GM19397 (cell line): ENCODE measurements around the gene NAALADL1.
"Not testable (repeated sequence)": the region's sequence is repeated elsewhere in the genome, so short reads cannot be mapped to it uniquely, and the experiment has no call there.

ENCODE experiments used
- ATAC-seq: cut with Tn5 transposase; IDR thresholded peaks from one replicate; pipeline ENCODE4 v1.9.1; 2021; ENCODE audit warnings: mild to moderate bottlenecking, moderate library complexity; ENCODE audit not compliant: unreplicated experiment

The NAALADL1 gene

DNA sequence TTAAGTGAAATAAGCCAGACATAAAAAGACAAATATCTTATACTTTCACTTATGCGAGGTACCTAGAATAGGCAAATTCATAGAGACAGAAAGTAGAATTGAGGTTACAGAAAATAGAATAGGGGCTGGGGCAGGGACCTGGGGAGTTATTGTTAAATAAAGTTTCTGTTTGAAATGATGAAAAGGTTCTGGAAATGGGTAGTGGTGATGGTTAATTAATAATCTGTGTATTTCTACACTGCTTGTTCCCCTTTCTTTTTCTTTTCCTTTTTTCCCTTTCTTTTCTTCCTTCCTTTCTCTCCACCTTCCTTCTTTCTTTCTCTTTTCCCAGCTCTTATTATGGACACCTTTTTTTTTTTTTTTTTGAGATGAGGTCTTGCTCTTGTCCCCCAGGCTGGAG, 2.8 kb downstream of the NAALADL1 start:
- no peak for ATAC-seq

DNA sequence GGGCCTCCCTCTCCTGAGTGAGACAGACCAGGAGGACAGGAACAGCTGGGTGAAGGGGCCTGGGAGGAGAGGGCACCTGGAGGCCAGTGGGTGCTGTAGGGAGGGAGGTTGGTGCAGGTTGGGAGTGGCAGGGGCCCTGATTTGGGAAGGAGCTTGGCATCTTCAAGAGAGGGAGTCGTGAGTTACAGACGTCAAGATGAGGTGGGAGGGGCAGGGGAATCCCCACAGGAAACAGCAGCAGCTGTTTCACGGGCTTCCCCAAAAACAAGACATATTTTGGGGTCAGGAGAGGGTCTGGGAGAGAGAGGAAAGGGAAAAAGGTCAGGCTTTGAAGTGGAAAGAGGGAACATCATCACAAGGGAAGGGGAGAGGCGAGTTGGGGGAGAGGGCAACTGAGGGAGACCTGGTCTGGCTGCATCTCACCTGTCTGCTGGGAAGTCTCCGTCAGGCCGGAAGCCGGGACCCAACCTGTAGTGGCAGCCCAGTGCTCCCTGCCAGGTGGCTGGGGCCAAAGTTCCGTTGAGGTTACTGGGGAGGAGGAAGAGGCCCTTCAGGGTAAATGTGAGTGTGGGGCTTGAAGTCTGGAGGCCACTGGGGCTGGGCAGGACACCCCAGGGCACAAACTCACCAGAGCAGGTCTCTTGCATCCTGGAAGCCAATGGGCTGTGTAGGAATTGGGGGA, 4.4 kb downstream of the NAALADL1 start:
- ATAC-seq: no peak

DNA sequence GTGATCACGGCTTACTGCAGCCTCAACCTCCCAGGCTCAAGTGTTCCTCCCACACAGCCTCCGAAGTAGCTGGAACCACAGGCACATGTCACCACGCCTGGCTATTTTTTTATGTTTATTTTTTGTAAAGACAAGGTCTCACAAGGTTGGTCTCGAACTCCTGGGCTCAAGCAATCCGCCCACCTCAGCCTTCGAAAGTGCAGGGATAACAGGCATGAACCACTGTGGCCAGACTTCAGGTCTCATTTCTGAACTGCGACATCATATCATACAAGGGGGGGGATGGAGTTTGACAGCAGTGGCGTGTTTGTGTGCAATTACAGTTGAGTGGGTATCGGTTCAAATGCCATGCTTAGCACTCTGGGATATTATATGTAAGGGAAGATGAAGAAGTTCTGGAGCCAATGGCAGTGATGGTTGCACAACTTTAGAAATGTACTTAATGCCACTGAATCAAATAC, 6.9 kb downstream of the NAALADL1 start:
- ATAC-seq: no peak

DNA sequence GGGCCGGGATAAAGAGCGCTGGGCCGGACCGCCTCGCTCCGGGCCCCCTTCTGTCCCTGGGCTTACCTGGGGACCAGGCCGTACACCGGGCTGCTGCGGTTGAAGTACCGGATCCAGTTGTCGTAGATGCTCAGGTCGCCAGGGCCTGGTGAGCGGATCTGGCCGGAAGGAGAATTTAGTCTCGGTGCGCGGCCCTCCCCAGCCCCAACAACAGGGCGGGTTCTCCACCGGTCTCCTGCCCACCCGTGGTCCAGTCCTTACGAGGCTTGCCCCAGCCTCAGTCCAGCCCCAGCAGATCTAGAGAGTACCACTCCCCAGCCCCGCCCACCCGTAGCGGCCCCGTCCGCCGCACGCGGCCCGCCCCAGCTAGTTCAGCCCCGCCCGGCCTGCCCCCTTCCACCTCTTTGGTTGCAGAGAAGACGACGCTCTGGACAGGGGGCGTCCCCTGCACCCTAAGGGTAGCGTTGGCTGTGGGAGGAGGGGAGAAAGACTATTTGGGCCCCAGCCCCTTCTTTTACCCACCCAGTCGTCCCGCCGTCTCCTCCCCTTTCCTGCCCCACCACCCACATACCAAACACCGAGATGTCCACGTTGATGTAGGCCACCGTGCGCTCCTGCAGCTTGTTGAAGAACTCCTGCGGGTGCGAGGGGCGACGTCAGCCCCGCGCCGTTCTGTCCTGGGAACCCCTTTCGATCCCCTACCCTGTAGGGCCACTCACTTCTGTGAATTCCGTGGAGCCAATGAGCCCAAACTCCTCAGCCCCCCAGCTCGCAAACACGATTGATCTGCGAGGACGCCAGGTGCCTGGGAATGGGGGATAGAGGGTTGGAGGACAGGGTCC, 10.6 kb downstream of the NAALADL1 start:
- no peak for ATAC-seq

DNA sequence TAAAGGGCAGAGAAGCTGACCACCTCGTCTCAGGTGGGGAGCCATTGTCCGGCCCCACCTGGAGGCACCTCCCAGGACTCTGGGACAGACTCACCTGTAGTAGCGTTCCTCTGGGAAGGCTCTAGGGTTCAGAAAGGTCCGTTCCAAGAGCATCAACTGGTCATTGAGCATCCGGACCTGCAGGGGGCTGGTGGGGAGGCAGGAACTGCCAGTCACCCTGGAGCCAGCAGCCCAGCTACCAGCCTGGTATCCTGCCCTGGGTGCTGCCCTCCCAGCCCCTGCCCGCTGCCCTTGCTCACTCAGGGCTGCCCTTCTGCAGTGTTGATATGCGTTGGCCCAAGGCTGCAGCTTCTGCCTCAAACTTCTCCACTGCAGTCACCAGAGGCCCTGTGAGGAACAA, 12.6 kb downstream of the NAALADL1 start:
- ATAC-seq: no peak

DNA sequence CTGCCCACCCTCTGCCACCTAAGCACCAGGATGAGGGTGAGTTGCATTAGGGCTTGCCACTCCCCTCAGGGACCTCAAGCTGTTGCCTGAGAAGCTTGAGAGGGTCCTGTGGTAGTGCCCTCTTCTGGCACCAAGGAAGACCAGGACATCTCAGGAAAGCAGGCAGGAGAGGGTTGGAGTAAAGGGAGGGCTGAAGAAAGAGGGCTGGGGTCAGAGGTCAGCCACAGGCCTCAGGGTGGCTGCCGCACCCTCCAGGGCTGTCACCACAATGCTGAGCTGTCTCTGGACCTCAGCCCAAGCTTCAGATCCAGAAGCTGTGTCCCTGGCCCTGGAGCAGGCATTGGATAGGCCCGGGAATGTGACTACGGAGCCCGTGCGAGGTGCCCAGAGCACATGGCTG, 13.3 kb downstream of the NAALADL1 start:
- ATAC-seq: no peak

DNA sequence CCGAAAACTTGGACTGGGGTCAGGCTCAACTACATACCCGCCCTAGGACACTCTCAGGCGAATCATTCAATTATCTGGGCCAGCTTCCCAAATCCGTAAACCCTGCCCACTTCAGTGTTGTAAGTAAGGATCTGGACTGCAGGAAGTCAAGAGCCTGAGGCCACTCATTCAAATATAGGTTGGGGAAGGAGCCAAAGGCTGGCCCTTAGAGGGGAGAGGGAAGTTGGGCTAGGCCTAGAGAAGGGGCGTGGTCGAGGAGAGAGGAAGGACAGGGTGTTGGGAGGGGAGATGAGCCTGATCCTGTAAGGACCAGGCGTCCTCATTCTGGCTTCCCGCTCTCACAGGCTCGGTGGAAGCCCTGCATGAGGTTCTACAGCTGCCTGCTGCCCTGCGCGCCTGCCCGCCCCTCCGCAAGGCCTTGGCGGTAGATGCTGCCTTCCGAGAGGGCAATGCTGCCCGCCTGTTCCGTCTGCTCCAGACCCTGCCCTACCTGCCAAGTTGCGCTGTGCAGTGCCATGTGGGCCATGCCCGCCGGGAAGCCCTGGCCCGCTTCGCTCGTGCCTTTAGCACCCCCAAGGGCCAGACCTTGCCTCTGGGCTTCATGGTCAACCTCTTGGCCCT, 14.4 kb downstream of the NAALADL1 start:
- ATAC-seq: no peak

DNA sequence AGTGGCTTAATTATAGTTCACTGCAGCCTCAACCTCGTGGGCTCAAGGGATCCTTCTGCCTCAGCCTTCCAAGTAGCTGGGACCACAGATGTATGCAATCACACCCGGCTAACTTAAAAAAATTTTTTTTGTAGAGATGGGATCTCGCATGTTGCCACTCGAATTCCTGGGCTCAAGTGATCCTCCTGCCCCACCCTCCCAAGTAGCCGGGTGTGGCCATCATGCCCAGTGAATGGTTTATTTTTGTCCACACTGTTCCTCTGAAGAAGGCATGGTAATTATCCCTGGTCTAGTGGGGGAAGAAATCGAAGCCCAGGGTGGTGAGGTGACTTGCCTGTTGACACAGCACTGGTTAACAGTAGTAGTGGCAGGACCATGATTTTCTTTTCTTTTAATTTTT, 15.5 kb downstream of the NAALADL1 start:
- ATAC-seq: no peak

DNA sequence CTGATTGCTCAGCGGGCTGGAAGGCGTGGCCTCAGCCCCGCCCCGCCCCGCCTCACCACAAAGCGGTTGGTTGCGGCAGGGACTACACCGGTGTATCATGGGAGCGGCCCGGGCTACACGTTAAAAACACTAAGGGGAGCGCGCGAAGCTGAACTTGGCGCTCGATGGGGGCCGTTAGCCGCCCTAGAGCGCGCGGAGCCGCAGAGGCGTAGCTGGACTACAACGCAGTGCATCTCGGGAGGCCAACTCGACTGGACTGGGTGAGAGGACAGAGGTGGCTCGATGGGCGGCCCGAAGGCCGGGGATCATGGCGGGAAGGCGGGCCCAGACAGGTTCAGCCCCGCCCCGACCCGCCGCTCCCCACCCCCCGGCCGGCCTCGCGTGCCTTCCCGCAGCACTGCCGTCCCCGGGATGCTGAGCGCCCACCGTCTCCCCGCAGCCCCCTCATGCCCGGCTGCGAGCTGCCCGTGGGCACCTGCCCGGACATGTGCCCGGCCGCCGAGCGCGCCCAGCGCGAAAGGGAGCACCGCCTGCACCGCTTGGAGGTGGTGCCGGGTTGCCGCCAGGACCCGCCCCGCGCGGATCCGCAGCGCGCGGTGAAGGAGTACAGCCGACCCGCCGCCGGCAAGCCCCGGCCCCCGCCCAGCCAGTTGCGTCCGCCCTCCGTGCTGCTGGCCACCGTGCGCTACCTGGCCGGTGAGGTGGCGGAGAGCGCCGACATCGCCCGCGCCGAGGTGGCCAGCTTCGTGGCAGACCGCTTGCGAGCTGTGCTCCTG, 17.3 kb downstream of the NAALADL1 start, which contains the start of gene SAC3D1:
Gene SAC3D1 (plus strand): TSS at position 364 of the 776 bp plus-strand sequence. CDS start 83 bp downstream, at position 447.
- ATAC-seq: peak; percentile 76

DNA sequence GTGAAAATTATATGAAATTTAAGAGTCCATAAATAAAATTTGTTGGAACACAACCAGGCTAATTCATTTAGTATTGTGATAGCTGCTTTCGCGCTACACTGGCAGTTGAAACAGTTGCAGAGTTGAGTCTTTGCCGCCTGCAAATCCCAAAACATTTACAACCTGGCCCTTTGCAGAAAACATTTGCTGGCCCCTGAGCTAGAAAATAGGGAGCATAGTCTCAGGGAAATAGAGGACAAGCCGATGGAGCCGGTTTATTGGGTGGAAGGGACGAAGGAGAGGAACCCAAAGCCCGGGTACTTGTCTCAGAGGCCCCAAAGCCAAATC, 17.9 kb downstream of the NAALADL1 start:
- ATAC-seq: no peak

DNA sequence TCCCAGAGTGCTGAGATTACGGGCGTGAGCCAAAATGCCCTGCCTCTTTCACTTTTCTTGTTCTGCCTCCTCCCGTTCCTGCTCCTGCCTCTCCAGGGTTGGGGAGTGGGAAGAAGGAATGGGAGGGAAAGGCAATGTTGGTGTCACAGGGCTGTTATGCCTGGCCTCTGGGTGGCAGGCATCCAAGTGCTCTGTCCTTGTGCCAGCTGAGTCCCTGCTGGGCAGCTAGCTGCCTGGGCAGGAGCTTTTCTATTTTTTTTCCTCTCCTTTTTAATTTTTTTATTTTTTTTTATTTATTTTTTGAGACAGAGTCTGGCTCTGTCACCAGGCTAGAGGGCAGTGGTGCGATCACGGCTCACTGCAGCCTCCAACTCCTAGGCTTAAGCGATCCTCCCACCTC, 21.4 kb downstream of the NAALADL1 start:
- ATAC-seq: no peak

DNA sequence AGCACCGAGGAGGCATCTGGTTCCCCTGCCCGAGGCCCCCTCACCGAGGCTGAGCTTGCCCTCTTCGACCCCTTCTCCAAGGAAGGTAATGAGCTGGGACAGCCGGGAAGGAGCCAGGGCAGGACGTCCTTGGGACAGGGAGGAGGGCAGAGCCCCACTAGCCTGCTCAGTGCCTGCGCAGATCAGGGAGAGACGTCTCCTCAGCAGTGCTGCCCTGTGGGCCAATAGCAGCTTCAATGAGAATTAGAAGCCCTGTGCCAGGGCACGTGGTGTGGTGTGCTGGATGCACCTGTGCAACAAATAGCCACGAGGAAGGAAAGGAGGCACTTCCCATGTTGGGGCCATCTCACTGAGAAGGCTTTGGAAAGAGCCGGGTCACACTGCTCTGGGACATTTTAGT, 22.8 kb downstream of the NAALADL1 start:
- ATAC-seq: no peak

DNA sequence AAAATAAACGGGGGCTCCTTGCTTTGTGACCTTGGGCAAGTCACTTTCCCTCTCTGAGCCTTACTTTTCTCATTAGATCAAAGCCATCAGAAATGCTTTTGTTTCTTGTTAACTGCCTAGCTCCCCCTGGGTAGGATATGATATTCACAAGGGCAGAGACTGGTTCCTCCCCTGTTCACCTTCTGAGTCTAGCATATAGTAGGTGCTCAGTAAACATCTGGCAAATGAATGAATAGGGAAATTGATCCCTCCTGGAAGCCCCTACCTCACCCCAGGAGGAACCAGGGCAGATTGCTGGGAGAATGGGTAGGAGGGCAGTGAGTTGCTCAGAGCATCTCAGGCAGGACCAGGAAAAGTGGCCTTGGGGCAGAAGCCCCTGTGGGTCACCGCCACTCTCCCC, 23.9 kb downstream of the NAALADL1 start:
- no peak for ATAC-seq

DNA sequence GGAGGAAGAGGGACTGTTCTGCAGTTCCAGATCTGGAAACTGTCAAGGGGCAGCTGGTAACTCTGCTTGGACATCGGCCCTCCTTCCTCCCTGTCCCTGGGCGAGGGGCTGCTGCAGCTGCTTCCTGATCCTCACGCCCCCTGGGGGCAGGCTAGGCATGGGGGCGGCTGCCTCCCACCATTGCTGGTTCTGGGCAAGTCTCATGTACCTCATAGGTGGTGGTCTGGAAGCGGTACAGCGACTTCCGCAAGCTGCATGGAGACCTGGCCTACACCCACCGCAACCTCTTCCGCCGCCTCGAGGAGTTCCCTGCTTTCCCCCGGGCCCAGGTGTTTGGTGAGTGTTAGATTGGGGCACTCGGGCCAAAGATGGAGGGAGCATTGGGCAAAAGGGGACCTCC, 26.1 kb downstream of the NAALADL1 start:
- no peak for ATAC-seq

DNA sequence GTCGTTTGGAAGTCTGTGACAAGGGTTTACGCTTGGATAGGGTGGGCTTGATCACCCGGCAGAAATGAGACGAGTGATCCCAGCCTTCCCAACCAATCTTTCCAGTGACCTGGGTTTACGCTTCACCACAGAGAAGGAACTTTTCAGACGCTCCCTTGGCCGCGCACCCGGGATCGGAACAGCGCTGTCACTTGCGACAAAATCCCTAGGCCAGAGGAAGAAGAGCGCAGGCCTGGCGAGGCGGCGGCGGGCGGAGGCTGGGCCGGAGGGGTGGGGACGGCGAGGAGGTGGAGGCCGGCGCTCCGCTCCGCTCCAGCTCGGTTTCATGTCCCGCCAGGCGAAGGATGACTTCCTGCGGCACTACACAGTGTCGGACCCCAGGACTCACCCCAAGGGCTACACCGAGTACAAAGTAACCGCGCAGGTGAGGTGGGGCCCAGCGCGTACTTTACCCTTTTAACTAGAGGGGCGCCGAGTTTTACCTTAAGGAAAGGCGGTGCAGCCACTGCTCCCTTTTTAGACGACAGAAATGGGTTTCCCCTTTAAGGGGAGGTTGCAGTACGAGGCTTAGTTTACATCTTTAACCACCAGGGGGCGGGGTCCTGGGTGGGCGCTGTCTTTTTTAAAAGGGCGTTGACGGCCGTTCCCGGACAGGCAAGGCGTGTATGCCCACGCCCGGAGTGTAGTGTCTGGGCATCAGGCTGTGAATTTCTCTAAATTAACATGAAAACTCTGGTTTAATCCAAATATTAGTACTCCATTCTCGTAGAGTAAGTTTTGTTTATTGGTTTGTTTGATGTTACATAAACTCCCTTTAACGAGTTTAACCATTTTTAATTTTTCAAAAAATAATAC, 30.9 kb downstream of the NAALADL1 start, which contains the start of gene SNX15:
Gene SNX15 (plus strand): TSS at position 227 of the 855 bp plus-strand sequence. CDS start 99 bp downstream, at position 326.
- peak; percentile 81 for ATAC-seq

DNA sequence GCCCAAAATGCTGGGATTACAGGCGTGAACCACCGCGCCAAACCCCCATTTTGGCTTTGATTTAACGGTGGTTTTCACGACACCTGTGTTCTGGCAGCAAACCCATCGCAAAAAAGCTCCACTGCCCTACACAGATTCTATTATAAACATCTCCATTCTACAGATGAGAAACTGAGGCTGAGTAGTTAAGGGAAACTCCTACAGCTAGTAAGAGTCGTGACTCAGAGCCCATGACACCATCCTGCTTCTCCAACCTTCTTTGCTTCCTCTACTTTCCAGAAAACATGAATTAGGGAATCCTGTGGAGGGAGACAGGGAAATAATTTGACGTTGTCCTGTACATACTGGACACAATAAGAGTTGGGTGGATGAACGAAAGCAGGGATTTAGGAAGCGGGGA, 31.5 kb downstream of the NAALADL1 start:
- no peak for ATAC-seq

DNA sequence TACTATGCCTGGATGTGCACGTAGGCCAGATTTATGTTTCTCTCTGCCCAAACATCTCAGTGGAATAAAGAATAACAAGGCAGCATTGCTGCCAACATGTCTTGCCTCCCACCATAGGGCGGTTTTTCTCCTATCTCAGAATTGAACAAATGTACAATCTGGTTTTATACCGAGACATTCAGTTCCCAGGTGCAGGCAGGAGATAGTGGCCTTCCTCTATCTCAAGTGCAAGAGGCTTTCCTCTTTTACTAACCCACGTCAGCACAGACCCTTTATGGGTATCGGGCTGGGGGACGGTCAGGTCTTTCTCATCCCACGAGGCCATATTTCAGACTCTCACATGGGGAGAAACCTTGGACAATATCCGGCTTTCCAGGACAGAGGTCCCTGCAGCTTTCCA, 34.9 kb downstream of the NAALADL1 start:
- not testable (repeated sequence) for ATAC-seq

DNA sequence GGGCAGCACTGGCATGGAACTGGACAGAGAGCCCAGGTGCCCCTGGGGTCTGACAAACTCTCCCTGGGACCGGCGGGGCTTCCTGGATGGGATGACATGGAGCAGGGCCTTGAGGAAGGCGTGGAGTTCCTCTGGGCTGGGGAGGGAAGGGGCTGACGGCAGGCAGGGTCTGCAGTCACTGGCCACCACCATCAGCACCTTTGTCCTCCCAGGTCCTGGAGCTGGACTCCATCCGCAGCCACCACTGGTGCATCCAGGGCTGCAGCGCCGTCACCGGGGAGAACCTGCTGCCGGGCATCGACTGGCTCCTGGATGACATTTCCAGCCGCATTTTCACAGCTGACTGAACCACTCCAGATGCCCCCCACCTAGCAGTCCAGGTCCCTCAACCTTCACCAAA, 36.8 kb downstream of the NAALADL1 start:
- no peak for ATAC-seq

DNA sequence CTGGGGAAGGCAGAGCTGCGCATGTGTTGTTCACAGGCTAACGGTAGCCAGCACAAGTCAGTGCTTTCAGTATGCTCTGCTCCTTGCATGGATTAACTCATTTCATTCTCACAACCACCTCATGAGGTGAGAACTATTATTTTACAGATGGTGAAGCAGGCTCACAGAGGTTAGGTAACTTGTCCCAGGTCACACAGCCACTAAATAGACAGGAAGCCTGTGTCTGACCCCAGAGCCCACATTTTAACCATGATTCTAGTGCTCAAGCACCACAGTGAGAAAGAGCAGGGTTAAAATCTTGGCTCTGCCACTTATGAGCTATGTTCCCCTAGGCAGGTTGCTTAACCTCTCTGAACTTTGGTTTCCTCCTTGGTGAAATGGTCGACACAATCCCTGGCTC, 37.4 kb downstream of the NAALADL1 start:
- no peak for ATAC-seq

DNA sequence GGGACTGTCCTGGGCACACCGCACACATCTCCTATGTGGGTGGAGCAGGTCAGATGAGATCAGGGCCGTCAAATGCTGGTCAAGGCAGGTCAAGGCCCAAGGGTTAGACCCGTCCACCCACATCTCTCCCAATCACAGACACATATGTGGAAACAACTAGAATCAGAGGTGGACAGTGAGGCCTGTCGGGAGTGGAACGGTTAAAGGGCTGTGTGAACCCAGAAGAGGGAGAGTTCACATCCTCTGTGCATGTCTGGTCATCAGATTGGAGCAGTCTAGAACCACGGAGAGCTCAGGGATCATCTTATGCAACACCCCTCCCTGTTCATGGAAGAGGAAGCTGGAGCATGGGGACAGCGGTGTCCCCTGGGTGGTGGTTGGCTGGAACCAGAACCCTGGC, 38.5 kb downstream of the NAALADL1 start:
- no peak for ATAC-seq
